ENCODE results near the gene CD99L2.

GRCh38 chrX:150773117-150773516 lies 125.4 kb downstream of the CD99L2 start:
- TF ChIP-seq POLR2AphosphoS5 (IDR thresholded peaks at IDR 0.05; ENCODE audit: low read depth, low read length) (no peak), REST (IDR thresholded peaks at IDR 0.05; ENCODE audit: insufficient read depth in 1 of 2, low read depth in 2 of 2, low read length in 1 of 2) (no peak)
